Activated CD8-positive, alpha-beta T cell treated with anti-CD3 and anti-CD28 coated beads for 36 hours (primary cell): Measurements from ENCODE around the gene ZNF22. TPM values are rescaled to one million over a fixed set of nuclear protein-coding genes. Genes with fewer than 3 reads are reported as not detected.

Experiments used
- ATAC-seq: fragments of 200-7000 bp; cut with Tn5 transposase; one replicate; pipeline ENCODE4 v1.10.0; 2021; ENCODE audit warnings: mild to moderate bottlenecking, moderate library complexity
- CTCF ChIA-PET: fragments of 350-600 bp; sonication (Branson Sonifier 250); formaldehyde crosslinking; loops from one replicate; lab custom pipeline; 2021; ENCODE audit warnings: antibody characterized with exemption; lab: Charles Lee
- POLR2A ChIA-PET: fragments of 350-600 bp; sonication (Branson Sonifier 250); formaldehyde crosslinking; loops from one replicate; lab custom pipeline; 2021; ENCODE audit warnings: antibody characterized with exemption; lab: Charles Lee
- DNase-seq: peaks from one replicate; pipeline ENCODE4 v3.0.0-alpha.2; 2020
- H3K27ac Mint-ChIP-seq: one replicate; pipeline ENCODE4 v1.8.0; 2021; ENCODE audit warnings: mild to moderate bottlenecking, mixed read lengths
- H3K27me3 Mint-ChIP-seq: one replicate; pipeline ENCODE4 v1.8.0; 2021; ENCODE audit warnings: mixed read lengths
- H3K36me3 Mint-ChIP-seq: one replicate; pipeline ENCODE4 v1.8.0; 2021; ENCODE audit warnings: low read depth, mixed read lengths
- H3K4me1 Mint-ChIP-seq: one replicate; pipeline ENCODE4 v1.8.0; 2021; ENCODE audit warnings: low read depth, mixed read lengths
- H3K4me3 Mint-ChIP-seq: one replicate; pipeline ENCODE4 v1.8.0; 2021; ENCODE audit warnings: mild to moderate bottlenecking, moderate library complexity, mixed read lengths
- H3K9me3 Mint-ChIP-seq: one replicate; pipeline ENCODE4 v1.8.0; 2021; ENCODE audit warnings: mixed read lengths
- CTCF ChIP-seq: fragments of 200-600 bp; IDR thresholded peaks from one replicate; pipeline ENCODE4 v1.8.0; 2022; ENCODE audit warnings: antibody characterized with exemption, mild to moderate bottlenecking
- intact Hi-C: fragments of 100-400 bp; cut with micrococcal nuclease; formaldehyde crosslinking; loops from one replicate; pipeline ENCODE4 v1.10.0; 2022
- total RNA-seq, 2 experiments: library from RNA; stranded (reverse); gene quantifications; one replicate each; pipeline ENCODE4 v1.2.3, GENCODE V29; 2021

The ZNF22 gene
- total RNA-seq, 2 experiments from 2014 or later, result 34.4 to 37.6 TPM

- TF ChIP-seq CTCF, result no peak
- ChIA-PET POLR2A (no interaction called here), CTCF (interaction anchor here (1.0 to 2.3 kb wide), 4 partner anchors 10 to 239 kb away, joined by 3 to 11 read pairs (median 5); no protein-coding TSS in a partner anchor)
- intact Hi-C loops, result no loop called here
- ATAC-seq (no peak), DNase-seq (no peak)
- Mint-ChIP-seq H3K36me3 (peaks cover 2% of the 10 kb centered on the region), H3K27ac (no peak overlapping the region), H3K9me3 (peaks cover 3% of the 10 kb centered on the region), H3K4me3 (no peak overlapping the region), H3K27me3 (no peaks in the 10 kb centered on the region), H3K4me1 (peaks cover 32% of the 10 kb centered on the region)
Measured at GRCh38 chr10:44995914-44996669, 4.6 kb upstream of the ZNF22 start.

- H3K36me3 Mint-ChIP-seq, result peaks cover 8% of the 10 kb centered on the region
- no peak for ATAC-seq
- CTCF ChIA-PET, result no interaction called here
- H3K27me3 Mint-ChIP-seq, result no peaks in the 10 kb centered on the region
- TF ChIP-seq CTCF, result no peak
- no peak overlapping the region for H3K4me3 Mint-ChIP-seq
- intact Hi-C loops, result no loop called here
- peaks cover 3% of the 10 kb centered on the region for H3K9me3 Mint-ChIP-seq
- peaks cover 35% of the 10 kb centered on the region for H3K4me1 Mint-ChIP-seq
- POLR2A ChIA-PET, result interaction anchor here (1.0 kb wide), 1 partner anchor 9 kb away, joined by 3 read pairs; no protein-coding TSS in a partner anchor
- DNase-seq, result no peak
- H3K27ac Mint-ChIP-seq, result no peak overlapping the region
Measured at GRCh38 chr10:44997105-44997748, 3.5 kb upstream of the ZNF22 start.

GRCh38 chr10:44998146-44998631, 2.5 kb upstream of the ZNF22 start:
- POLR2A ChIA-PET, result interaction anchor here (0.7 kb wide), 1 partner anchor 20 kb away, joined by 3 read pairs; the partner anchor contains the start of gene DEPP1
- Mint-ChIP-seq H3K27ac (no peak overlapping the region), H3K4me1 (peaks cover 43% of the 10 kb centered on the region), H3K36me3 (peaks cover 17% of the 10 kb centered on the region), H3K4me3 (no peak overlapping the region), H3K27me3 (no peaks in the 10 kb centered on the region), H3K9me3 (peaks cover 11% of the 10 kb centered on the region)
- DNase-seq (no peak), ATAC-seq (no peak)
- CTCF ChIA-PET, result no interaction called here
- intact Hi-C loops, result no loop called here
- TF ChIP-seq CTCF, result no peak

GRCh38 chr10:45000138-45000751, 478 bp upstream of the ZNF22 start:
- Mint-ChIP-seq H3K27ac (peak overlapping the region; percentile 97), H3K4me3 (peak overlapping the region; percentile 87), H3K9me3 (peaks cover 26% of the 10 kb centered on the region), H3K36me3 (peaks cover 37% of the 10 kb centered on the region), H3K4me1 (peaks cover 46% of the 10 kb centered on the region), H3K27me3 (no peaks in the 10 kb centered on the region)
- no peak for DNase-seq
- no peak for TF ChIP-seq CTCF
- peak; percentile 10 for ATAC-seq
- intact Hi-C loops, result loop anchor here (10.0 kb wide), 1 partner anchor 235 kb away; no protein-coding TSS in a partner anchor
- POLR2A ChIA-PET, result interaction anchor here (0.6 to 1.4 kb wide), 9 partner anchors 9 to 67 kb away, joined by 3 to 4 read pairs (median 3); partner anchors contain the start of gene DEPP1
- CTCF ChIA-PET, result interaction anchor here (1.3 kb wide), 1 partner anchor 67 kb away, joined by 3 read pairs; no protein-coding TSS in a partner anchor
